Islet of Langerhans (tissue), 1 donor: ENCODE data around the gene COL1A2.
A peak's percentile ranks its signal among the peaks of the same experiment; 100 is the strongest.

ENCODE experiments used
- FAIRE-seq: peaks from one replicate; lab custom pipeline; 2011; peaks lifted over from hg19 to GRCh38; lab: Jason Lieb, UNC

The COL1A2 gene

GRCh38 chr7:94436700-94437099, 42.0 kb downstream of the COL1A2 start:
- no peak for FAIRE-seq

GRCh38 chr7:94439893-94440381, 45.2 kb downstream of the COL1A2 start:
- FAIRE-seq, result no peak

GRCh38 chr7:94440451-94441039, 45.9 kb downstream of the COL1A2 start:
- FAIRE-seq, result peak; percentile 79

- FAIRE-seq, result no peak
Measured at GRCh38 chr7:94441138-94441537, 46.4 kb downstream of the COL1A2 start.

GRCh38 chr7:94442639-94443038, 47.9 kb downstream of the COL1A2 start:
- FAIRE-seq, result no peak

- FAIRE-seq, result no peak
Measured at GRCh38 chr7:94444813-94445212, 50.1 kb downstream of the COL1A2 start.

GRCh38 chr7:94445696-94446194, 51.0 kb downstream of the COL1A2 start:
- FAIRE-seq, result no peak

- no peak for FAIRE-seq
Measured at GRCh38 chr7:94446308-94446707, 51.6 kb downstream of the COL1A2 start.

- peak; percentile 98 for FAIRE-seq
Measured at GRCh38 chr7:94449151-94449725, 54.5 kb downstream of the COL1A2 start.

GRCh38 chr7:94450044-94450697, 55.5 kb downstream of the COL1A2 start:
- no peak for FAIRE-seq

- FAIRE-seq, result no peak
Measured at GRCh38 chr7:94451187-94451586, 56.5 kb downstream of the COL1A2 start.

GRCh38 chr7:94452239-94452638, 57.5 kb downstream of the COL1A2 start:
- FAIRE-seq, result no peak

- no peak for FAIRE-seq
Measured at GRCh38 chr7:94453898-94454297, 59.2 kb downstream of the COL1A2 start.

- FAIRE-seq, result no peak
Measured at GRCh38 chr7:94458041-94458440, 63.3 kb downstream of the COL1A2 start.

- no peak for FAIRE-seq
Measured at GRCh38 chr7:94466516-94466915, 71.8 kb downstream of the COL1A2 start.

- FAIRE-seq, result peak; percentile 56
Measured at GRCh38 chr7:94471604-94472003, 76.9 kb downstream of the COL1A2 start.

GRCh38 chr7:94472608-94473007, 77.9 kb downstream of the COL1A2 start:
- FAIRE-seq, result no peak

- FAIRE-seq, result no peak
Measured at GRCh38 chr7:94476251-94476840, 81.7 kb downstream of the COL1A2 start.

GRCh38 chr7:94477878-94478277, 83.2 kb downstream of the COL1A2 start:
- FAIRE-seq, result no peak

- FAIRE-seq, result no peak
Measured at GRCh38 chr7:94478648-94479214, 84.0 kb downstream of the COL1A2 start.
